SHP77 (cell line): ENCODE measurements around the gene PIEZO2.
"Not testable (repeated sequence)": the region's sequence is repeated elsewhere in the genome, so short reads cannot be mapped to it uniquely, and the experiment has no call there.

Experiments
- DNase-seq, 2 experiments: peaks; one replicate each; lab custom pipeline; 2025; lab: John Stamatoyannopoulos, UW

Gene PIEZO2

GRCh38 chr18:10681581-10682367 is 467.6 kb downstream of the PIEZO2 start:
- DNase-seq: no peak

- DNase-seq: no peak
These were observed 469.1 kb downstream of the PIEZO2 start for GRCh38 chr18:10680271-10680596.

GRCh38 chr18:10679557-10680270 is 469.7 kb downstream of the PIEZO2 start:
- no peak for DNase-seq

- no peak for DNase-seq
These were observed 477.9 kb downstream of the PIEZO2 start for GRCh38 chr18:10671441-10671840.

GRCh38 chr18:10670856-10671255 is 478.5 kb downstream of the PIEZO2 start:
- DNase-seq: no peak

DNA sequence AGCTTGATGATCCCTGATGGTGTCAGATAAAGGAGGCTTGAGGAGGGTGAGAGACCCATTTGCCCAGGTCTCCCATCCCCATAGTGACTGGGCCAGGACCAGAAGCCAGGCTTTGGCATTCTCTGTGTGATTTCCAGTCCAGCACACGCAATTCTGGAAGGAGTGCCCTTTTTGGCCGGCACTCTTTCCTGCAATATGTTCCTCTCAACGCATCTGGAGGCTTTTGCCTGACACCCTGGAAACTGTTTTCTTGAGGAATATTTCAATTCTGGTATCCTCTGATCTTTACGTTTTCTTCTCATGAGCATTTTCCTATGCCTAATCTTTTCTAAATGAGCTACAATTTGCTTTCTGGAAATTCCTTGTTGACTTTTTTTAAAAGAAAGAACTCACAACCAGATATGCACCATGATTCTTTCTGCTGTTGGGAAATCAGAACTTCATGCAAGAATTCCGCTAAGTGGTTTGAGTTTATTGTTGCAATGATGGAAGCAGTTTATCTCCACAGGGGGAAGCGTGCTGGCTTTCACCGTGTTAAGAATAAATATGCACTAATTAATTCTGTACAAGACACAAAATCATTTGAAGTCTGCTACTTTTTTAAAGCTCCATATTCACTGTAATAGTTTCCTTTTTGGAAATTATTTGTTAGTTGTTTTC is 479.8 kb downstream of the PIEZO2 start:
- no peak for DNase-seq

- DNase-seq: no peak
These were observed 485.6 kb downstream of the PIEZO2 start for GRCh38 chr18:10663750-10664149.

- DNase-seq: no peak
These were observed 488.1 kb downstream of the PIEZO2 start for GRCh38 chr18:10661317-10661716.

DNA sequence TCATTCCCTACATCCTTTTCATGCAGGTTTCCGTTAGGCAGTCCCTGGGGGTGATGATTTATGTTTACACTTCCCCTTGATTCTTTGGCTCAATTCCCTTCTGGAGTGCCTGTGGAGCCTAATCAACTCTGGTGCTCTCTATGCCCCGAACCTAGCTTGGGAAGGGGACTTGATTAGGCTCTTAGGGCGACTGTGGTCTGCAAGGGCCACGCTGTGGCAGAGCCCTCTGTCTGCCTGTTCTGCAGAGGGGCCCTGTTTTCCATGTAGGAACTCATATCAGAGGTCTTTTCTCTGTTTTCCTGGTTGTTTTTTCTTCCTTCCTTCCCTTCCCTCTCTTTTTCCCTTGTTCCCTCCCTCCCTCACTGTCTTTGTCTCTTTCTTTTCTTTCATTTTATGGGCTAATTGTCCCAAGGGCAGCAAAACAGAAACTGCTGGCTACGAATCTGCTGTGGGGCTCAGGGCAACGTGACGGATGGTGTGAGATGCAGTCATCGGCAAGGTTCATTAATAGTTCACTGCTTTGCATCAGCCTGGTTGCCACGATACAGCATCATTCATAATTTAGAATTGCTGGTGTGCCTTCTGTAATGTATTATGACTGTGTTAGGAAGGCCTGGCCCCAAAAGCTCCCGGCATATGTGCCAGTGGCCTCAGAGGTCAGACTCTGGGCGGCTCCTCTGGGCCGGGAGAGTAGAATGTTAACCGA is 489.0 kb downstream of the PIEZO2 start:
- DNase-seq: no peak

- no peak for DNase-seq
These were observed 489.8 kb downstream of the PIEZO2 start for GRCh38 chr18:10659594-10659993.

DNA sequence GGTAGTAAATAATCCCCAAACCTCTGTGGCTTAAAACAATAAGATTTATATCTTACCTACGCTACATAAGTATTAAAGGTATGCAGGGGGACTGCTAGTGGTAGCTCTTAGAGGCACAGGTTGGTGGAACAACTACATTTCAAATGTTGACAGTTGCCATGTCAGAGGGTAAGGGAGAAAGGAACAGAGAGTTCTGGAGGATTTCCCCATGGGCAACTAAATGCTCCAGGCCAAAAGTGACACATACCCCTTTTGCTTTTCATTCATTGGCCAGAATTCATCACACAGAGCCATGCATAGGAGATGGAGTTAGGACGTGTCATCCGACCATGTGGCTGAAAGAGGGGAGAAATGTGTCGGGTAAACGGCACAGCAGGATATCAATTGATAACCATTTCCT is 490.4 kb downstream of the PIEZO2 start:
- DNase-seq: no peak

DNA sequence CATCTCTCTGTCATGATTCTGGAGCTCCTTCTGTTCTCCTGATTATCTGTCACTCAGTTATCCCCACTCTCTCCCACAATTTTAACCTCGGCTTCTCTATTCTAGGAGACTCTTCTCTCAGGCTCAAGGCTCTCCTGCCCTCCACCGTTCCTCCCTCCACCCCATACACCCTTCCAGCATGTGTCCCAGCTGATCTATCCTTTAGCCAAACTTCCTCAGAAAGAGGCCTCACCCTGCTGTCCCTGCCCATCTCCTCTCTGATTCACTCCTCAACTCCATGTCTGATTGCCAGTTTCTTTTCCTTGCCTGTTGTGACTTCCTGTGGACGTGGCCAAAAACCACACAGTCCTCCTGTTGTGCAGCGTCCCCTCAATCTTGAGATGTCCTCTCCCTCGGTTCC is 505.4 kb downstream of the PIEZO2 start:
- not testable (repeated sequence) for DNase-seq

GRCh38 chr18:10642915-10643524 is 506.3 kb downstream of the PIEZO2 start:
- DNase-seq: not testable (repeated sequence)

DNA sequence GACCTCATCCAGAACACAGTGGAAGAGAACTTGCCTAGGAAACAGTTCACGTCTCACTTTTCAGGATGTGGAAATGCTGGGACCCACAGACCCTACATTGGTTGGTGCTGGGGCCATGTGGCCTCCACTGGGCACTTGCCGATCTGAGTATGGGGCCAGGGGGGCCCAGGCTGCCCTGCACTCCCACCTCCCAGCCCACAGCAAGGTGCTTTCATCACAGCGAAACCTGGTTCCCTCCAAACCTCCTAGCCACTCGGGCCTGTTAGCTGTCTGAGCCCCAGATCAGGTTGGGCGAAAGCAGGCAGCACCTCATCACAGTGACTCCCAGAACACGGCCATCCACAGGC is 510.9 kb downstream of the PIEZO2 start:
- not testable (repeated sequence) for DNase-seq

DNA sequence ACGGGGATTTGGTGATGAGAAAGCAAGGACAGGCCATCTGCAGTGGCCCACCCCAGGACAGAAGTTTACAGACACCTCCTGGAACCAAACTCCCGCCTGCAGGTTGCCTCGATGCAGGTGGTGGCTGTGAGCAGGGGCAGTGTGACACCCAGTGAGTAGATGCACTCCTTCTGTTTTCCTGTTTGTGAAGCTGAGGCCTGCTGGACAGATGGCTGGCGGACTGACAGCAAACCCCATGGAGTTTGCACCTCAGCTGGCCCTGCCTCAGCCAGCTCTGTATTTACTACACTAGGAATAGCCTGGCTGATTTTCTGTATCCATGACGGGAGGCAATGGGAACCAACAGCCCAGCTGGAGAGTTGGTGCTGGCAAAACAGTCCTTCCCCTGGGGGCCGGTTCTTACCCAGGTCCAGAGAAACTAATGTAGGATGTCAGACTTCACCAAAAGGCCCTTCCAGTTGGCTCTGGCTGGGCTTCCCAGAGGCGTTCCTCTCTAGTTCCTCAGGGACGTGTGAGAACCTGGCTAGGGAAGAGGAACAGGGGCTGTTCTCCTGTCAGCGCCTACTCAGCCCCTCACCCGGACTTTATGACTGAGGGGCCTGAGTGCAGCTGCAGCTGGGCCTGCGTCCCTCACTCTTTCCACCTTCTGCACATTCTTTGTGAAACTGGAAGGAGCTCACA is 511.4 kb downstream of the PIEZO2 start:
- not testable (repeated sequence) for DNase-seq

- not testable (repeated sequence) for DNase-seq
These were observed 520.3 kb downstream of the PIEZO2 start for GRCh38 chr18:10629076-10629475.

GRCh38 chr18:10626606-10627213 is 522.7 kb downstream of the PIEZO2 start:
- DNase-seq: not testable (repeated sequence)

- not testable (repeated sequence) for DNase-seq
These were observed 525.8 kb downstream of the PIEZO2 start for GRCh38 chr18:10623606-10624005.

DNA sequence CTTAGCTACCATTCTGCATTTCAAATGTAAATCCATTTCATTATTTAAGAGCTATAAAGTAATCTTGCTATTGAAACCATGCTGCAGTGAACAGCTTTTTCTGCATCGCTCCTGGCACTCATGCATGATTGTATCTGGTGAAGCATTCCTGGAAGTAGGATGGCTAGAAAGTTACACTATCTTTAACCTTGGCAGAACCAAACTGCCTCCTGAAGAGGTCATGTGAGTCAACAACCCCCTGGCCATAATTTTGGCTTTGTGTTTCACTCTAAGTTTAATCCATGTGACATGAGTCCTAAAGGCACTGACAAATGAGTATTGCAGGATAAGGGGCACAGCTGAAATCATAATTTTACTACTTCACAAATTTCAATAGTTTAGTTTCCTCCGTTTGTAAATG is 526.4 kb downstream of the PIEZO2 start:
- not testable (repeated sequence) for DNase-seq

- DNase-seq: not testable (repeated sequence)
These were observed 528.6 kb downstream of the PIEZO2 start for GRCh38 chr18:10620670-10621329.
